ENCODE data around the gene XYLT1. TPM values are rescaled to one million over a fixed set of nuclear protein-coding genes. Genes with fewer than 3 reads are reported as not detected.

The XYLT1 gene
- total RNA-seq, 1 experiment from 2014 or later: 14.5 TPM

GRCh38 chr16:17367923-17368322 is 102.8 kb downstream of the XYLT1 start:
- H3K9ac ChIP-seq (ENCODE audit: extremely low read depth, insufficient read length, low read length): no peak overlapping the region
- H3K4me2 ChIP-seq (ENCODE audit: insufficient read depth, insufficient read length, low read length): no peak overlapping the region
- H4K8ac ChIP-seq (replicated peaks; ENCODE audit: insufficient read length, low read depth, low read length): no peak overlapping the region
- H2AK5ac ChIP-seq (ENCODE audit: insufficient read length, low read length): no peak overlapping the region
- H3K9me3 ChIP-seq (ENCODE audit: control insufficient read depth, low read depth, low read length): no peaks in the 10 kb centered on the region
- H3K79me1 ChIP-seq (ENCODE audit: insufficient read depth, low read depth, low read length, poor library complexity, severe bottlenecking): no peaks in the 10 kb centered on the region
- peaks cover 15% of the 10 kb centered on the region; the same call in 1 of the 2 replicates for H3K4me1 ChIP-seq (ENCODE audit: insufficient read depth, low read length)
- peak; percentile 55 for TF ChIP-seq CTCF (conservative IDR thresholded peaks at IDR 0.05)
- no peaks in the 10 kb centered on the region for H4K20me1 ChIP-seq (ENCODE audit: control insufficient read depth, insufficient read depth, insufficient read length)
- no peak overlapping the region for H4K5ac ChIP-seq (ENCODE audit: insufficient read length, low read depth, low read length)
- no peak overlapping the region for H4K91ac ChIP-seq (ENCODE audit: insufficient read length, low read depth, low read length)
- Mint-ChIP-seq H3K4me1 (peaks cover 64 to 65% of the 10 kb centered on the region in 2 experiments), H3K4me3 (peak overlapping the region in 1 of 2 experiments; percentile 58; a peak in 1 of 5 replicates), H3K36me3 (ENCODE audit: insufficient read depth in 1 of 3, low read depth in 3 of 3) (no peaks in the 10 kb centered on the region; a peak in 2 of 7 replicates), H3K9me3 (no peaks in the 10 kb centered on the region), H3K27me3 (ENCODE audit: low read depth) (no peaks in the 10 kb centered on the region; the same call in 1 of the 2 replicates), H3K27ac (peak overlapping the region; percentile 55 to 84 (median 66))
- H3K4ac ChIP-seq (ENCODE audit: low read depth, low read length): no peak overlapping the region
- no peak overlapping the region for H2BK120ac ChIP-seq (ENCODE audit: low read depth, low read length, poor library complexity, severe bottlenecking)
- H3K56ac ChIP-seq (ENCODE audit: insufficient read length, low read depth, low read length): no peak overlapping the region
- no peak overlapping the region for H2BK15ac ChIP-seq (ENCODE audit: low read depth, low read length)
- H3K79me2 ChIP-seq (ENCODE audit: insufficient read depth, low read length): no peaks in the 10 kb centered on the region
- H2AFZ ChIP-seq (ENCODE audit: low read length): no peak overlapping the region
- no peak overlapping the region for H3K18ac ChIP-seq (ENCODE audit: insufficient read length, low read depth, low read length)
- H3K27ac ChIP-seq (ENCODE audit: insufficient read length, low read depth, low read length): no peak overlapping the region
- no peak overlapping the region for H3K23ac ChIP-seq (ENCODE audit: insufficient read length, low read depth, low read length)
- WGBS (ENCODE audit: extremely low coverage, insufficient read length, low lambda C conversion rate): no CpG with 5 or more reads among the region's 10 CpGs
- no peak overlapping the region for H3T11ph ChIP-seq (ENCODE audit: low read length)
- no peak overlapping the region for H2BK20ac ChIP-seq (ENCODE audit: low read depth, low read length, poor library complexity, severe bottlenecking)
- no peaks in the 10 kb centered on the region for H3K27me3 ChIP-seq (ENCODE audit: insufficient read depth, low read length)
- DNase-seq: peak; percentile 87
- no peaks in the 10 kb centered on the region for H3K23me2 ChIP-seq (ENCODE audit: insufficient read length, low read depth, low read length, poor library complexity, severe bottlenecking)
- H2BK12ac ChIP-seq (ENCODE audit: insufficient read length, low read depth, low read length): no peak overlapping the region
- H3K14ac ChIP-seq (ENCODE audit: insufficient read depth, low read length): no peak overlapping the region
- H2BK5ac ChIP-seq (ENCODE audit: insufficient read length, low read length): no peak overlapping the region

Measured in H9 (cell line).